ENCODE measurements around the gene MAX.

The MAX gene

DNA sequence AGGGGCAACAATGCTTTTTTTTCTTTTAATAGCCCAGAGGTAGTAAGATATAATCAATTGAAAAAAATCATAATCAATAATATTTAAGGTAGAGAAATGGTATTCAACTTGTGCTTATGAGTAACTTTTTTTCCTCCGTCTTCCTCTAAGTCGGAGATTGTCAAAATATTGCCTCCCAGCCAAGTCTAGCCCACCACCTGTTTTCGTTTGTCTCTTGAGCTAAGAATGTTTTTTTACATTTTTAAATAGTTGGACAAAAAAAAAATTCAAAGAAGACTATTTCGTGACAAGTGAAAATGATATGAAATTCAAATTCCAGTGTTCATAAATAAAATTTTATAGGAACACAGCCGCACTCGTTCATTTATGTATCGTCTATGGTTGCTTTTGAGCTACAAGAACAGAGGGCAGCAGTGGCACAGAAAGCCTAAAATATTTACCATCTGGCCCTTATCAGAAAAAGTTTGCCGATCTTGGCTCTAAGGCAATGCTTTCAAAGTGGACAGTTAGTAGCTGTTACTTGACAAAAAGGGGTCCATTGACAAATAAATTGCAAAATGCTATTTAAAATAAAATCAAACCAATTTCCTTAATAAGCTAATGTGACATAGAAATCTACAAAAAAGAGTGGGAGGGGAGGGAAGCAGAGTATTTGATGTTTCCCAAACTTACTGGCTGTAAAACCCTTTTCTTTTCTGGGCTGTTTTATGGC, 40.8 kb upstream of the MAX start:
- Histone ChIP-seq H3K9me3 (no peaks in the 10 kb centered on the region), H3K4me3 (ENCODE audit: low read depth in 1 of 2, low read length in 1 of 2) (no peak overlapping the region), H3K36me3 (no peaks in the 10 kb centered on the region), H3K27ac (no peak overlapping the region), H3K27me3 (no peaks in the 10 kb centered on the region), H3K4me1 (ENCODE audit: control insufficient read depth in 1 of 2, insufficient read depth in 1 of 2, low read depth in 1 of 2, low read length in 1 of 2) (no peaks in the 10 kb centered on the region)
- TF ChIP-seq, protein P1, sequence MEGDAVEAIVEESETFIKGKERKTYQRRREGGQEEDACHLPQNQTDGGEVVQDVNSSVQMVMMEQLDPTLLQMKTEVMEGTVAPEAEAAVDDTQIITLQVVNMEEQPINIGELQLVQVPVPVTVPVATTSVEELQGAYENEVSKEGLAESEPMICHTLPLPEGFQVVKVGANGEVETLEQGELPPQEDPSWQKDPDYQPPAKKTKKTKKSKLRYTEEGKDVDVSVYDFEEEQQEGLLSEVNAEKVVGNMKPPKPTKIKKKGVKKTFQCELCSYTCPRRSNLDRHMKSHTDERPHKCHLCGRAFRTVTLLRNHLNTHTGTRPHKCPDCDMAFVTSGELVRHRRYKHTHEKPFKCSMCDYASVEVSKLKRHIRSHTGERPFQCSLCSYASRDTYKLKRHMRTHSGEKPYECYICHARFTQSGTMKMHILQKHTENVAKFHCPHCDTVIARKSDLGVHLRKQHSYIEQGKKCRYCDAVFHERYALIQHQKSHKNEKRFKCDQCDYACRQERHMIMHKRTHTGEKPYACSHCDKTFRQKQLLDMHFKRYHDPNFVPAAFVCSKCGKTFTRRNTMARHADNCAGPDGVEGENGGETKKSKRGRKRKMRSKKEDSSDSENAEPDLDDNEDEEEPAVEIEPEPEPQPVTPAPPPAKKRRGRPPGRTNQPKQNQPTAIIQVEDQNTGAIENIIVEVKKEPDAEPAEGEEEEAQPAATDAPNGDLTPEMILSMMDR (IDR thresholded peaks at IDR 0.05) = no peak

DNA sequence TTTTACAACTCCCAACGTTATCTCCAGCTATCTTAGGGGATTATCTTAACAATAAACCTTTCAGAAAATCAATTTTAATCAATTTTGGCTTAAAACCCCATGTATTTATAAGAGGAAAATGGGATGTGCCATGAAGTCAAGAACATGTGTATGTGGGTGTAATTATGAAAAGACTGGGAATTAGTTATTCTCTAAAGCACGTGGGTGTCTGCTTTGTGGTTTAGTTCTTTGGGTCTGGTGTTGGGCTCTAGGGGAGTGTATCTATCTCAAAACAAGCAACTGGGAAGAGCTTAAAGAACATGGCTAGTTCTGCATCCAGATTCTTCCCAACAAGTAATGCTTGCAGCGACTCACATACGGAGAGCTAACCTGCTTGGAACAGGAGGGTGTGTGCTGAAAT, 40.1 kb upstream of the MAX start:
- Histone ChIP-seq H3K27me3 (no peaks in the 10 kb centered on the region), H3K9me3 (no peaks in the 10 kb centered on the region), H3K36me3 (no peaks in the 10 kb centered on the region), H3K4me3 (ENCODE audit: low read depth in 1 of 2, low read length in 1 of 2) (no peak overlapping the region), H3K4me1 (ENCODE audit: control insufficient read depth in 1 of 2, insufficient read depth in 1 of 2, low read depth in 1 of 2, low read length in 1 of 2) (no peaks in the 10 kb centered on the region), H3K27ac (no peak overlapping the region)
- TF ChIP-seq, protein P1 (IDR thresholded peaks at IDR 0.05) = no peak

DNA sequence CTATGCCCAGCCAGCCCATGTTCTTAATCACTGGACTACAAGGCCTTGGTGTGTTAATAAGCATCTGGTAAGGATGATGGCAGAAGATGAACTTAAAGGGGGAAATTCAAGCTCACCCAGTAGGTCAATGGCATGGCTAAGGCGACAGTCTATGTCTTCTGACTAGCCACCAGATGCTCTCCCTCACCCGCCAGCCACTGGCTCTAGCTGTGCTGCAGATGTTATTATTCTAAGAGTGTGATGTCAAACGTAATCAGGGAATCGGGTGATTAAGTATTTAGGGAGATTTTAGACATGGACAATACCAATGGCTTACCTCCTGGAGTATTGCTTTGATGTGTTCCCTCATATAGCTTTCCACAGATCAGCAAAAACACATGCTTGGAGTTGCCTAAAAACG, 39.2 kb upstream of the MAX start:
- Histone ChIP-seq H3K27ac (no peak overlapping the region), H3K9me3 (no peaks in the 10 kb centered on the region), H3K4me1 (ENCODE audit: control insufficient read depth in 1 of 2, insufficient read depth in 1 of 2, low read depth in 1 of 2, low read length in 1 of 2) (no peaks in the 10 kb centered on the region), H3K27me3 (no peaks in the 10 kb centered on the region), H3K36me3 (no peaks in the 10 kb centered on the region), H3K4me3 (ENCODE audit: low read depth in 1 of 2, low read length in 1 of 2) (no peak overlapping the region)
- TF ChIP-seq, protein P1 (IDR thresholded peaks at IDR 0.05) = no peak

DNA sequence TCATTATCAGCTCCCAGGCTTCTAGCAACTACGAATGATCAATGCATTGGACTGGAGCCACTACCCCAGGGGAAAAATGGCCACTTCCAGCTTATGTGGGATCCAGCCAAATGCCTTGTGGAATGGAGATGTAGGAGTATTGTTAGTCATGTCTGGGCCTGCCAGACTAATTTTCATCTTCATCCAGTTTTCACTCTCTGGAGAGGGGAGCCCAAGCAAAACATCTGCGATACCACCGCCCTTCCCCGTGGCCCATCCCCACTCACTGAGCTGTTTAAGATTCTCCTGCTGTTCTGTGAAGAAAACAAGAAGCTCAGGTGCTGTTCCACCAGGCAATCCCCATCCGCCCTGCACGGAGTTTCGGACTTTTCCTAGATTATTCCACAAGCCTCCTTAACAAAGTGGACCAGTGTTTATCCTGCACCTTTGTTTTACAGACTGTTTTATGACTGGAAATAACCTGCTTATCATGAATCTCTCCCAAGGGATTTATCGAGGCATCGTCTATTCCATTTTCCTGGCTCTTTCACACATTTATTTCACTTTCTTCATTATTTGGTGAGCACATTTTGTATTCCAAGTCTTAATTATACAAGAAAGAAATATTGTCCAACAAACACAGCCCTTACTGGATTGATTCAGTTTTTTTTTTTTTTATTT, 35.5 kb upstream of the MAX start:
- Histone ChIP-seq H3K4me3 (ENCODE audit: low read depth in 1 of 2, low read length in 1 of 2) (no peak overlapping the region), H3K36me3 (no peaks in the 10 kb centered on the region), H3K27ac (no peak overlapping the region), H3K27me3 (no peaks in the 10 kb centered on the region), H3K4me1 (ENCODE audit: control insufficient read depth in 1 of 2, insufficient read depth in 1 of 2, low read depth in 1 of 2, low read length in 1 of 2) (no peaks in the 10 kb centered on the region), H3K9me3 (no peaks in the 10 kb centered on the region)
- TF ChIP-seq, protein P1 (IDR thresholded peaks at IDR 0.05) = no peak

DNA sequence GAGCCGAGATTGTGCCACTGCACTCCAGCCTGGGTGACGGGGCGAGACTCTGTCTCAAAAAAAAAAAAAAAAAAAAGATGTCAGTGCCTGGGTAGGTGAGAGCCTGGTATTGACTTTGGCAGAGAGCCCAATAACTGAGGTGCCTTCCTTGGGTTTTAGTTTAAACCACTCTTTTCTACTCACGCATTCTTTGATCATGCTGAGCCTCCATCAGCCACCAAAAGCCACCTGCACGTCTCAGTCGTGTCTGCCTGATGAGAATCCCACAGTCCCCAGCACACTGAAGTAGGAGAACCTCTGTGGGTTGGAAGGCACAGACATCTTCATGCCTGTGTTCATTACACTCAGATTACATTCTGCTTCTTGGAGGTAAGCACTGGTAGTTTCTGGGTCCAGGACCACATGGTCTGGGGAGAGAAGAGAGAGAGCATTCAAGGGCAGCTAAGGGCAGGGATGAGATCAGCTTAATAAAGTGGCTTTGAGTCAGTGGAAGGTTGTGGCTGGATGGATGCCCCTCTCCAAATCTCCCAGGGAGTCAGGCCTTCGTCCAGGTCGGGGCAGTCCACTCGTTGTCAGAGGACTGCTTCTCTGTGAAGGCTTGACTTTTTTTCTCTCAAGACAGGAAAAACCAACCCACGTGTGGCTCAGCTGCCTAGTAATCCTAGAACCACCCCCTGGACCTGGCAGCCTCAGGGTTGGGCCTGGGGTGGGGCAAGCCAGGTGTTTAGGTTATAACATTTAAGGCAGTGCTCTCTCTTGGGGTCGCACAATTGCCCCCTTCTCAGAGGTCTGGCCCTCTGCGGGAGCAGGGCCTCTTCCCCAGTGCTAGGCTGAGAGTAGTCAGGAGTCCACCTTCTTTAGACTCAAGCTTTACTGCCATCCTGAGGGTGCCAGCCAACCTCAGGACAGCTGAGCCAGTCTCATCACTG, 32.6 kb upstream of the MAX start:
- TF ChIP-seq, protein P1 (IDR thresholded peaks at IDR 0.05) = no peak
- Histone ChIP-seq H3K36me3 (no peaks in the 10 kb centered on the region), H3K27ac (no peak overlapping the region), H3K4me3 (ENCODE audit: low read depth in 1 of 2, low read length in 1 of 2) (no peak overlapping the region), H3K27me3 (no peaks in the 10 kb centered on the region), H3K9me3 (no peaks in the 10 kb centered on the region), H3K4me1 (ENCODE audit: control insufficient read depth in 1 of 2, insufficient read depth in 1 of 2, low read depth in 1 of 2, low read length in 1 of 2) (no peaks in the 10 kb centered on the region)

All from neutrophil (primary cell).